PC-3 (cell line): Measurements from ENCODE around the gene SAFB2.

Experiments used
- EZH2 ChIP-seq: fragments of 300-600 bp; sonication (generic); IDR thresholded peaks from one replicate; pipeline ENCODE4 v1.6.1; 2017; ENCODE audit warnings: antibody characterized with exemption, mild to moderate bottlenecking, low read length; ENCODE audit not compliant: unreplicated experiment
- TF ChIP-seq, protein P1 (sequence below): fragments of 300-600 bp; sonication (generic); conservative IDR thresholded peaks from 2 replicates; pipeline ENCODE4 v1.5.1; 2017; ENCODE audit warnings: antibody characterized with exemption, low read depth, mild to moderate bottlenecking, low read length

GRCh38 chr19:5664515-5664914 is 41.9 kb upstream of the SAFB2 start:
- TF ChIP-seq, protein P1, sequence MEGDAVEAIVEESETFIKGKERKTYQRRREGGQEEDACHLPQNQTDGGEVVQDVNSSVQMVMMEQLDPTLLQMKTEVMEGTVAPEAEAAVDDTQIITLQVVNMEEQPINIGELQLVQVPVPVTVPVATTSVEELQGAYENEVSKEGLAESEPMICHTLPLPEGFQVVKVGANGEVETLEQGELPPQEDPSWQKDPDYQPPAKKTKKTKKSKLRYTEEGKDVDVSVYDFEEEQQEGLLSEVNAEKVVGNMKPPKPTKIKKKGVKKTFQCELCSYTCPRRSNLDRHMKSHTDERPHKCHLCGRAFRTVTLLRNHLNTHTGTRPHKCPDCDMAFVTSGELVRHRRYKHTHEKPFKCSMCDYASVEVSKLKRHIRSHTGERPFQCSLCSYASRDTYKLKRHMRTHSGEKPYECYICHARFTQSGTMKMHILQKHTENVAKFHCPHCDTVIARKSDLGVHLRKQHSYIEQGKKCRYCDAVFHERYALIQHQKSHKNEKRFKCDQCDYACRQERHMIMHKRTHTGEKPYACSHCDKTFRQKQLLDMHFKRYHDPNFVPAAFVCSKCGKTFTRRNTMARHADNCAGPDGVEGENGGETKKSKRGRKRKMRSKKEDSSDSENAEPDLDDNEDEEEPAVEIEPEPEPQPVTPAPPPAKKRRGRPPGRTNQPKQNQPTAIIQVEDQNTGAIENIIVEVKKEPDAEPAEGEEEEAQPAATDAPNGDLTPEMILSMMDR: no peak
- no peak for TF ChIP-seq EZH2
